T-helper 22 cell (primary cell): ENCODE results near the gene CLIP1.
"Not testable (repeated sequence)": the region's sequence is repeated elsewhere in the genome, so short reads cannot be mapped to it uniquely, and the experiment has no call there.

ENCODE experiments used
- DNase-seq: peaks from one replicate; pipeline ENCODE4 v3.0.0-alpha.2; 2020; ENCODE audit warnings: low read depth

Gene CLIP1

GRCh38 chr12:122421821-122422729 is at the start of gene CLIP1:
TSS of gene CLIP1 (minus strand) at chr12:122422669. CDS start at chr12:122380452, 42,217 bp downstream.
- DNase-seq: peak; percentile 34

DNA sequence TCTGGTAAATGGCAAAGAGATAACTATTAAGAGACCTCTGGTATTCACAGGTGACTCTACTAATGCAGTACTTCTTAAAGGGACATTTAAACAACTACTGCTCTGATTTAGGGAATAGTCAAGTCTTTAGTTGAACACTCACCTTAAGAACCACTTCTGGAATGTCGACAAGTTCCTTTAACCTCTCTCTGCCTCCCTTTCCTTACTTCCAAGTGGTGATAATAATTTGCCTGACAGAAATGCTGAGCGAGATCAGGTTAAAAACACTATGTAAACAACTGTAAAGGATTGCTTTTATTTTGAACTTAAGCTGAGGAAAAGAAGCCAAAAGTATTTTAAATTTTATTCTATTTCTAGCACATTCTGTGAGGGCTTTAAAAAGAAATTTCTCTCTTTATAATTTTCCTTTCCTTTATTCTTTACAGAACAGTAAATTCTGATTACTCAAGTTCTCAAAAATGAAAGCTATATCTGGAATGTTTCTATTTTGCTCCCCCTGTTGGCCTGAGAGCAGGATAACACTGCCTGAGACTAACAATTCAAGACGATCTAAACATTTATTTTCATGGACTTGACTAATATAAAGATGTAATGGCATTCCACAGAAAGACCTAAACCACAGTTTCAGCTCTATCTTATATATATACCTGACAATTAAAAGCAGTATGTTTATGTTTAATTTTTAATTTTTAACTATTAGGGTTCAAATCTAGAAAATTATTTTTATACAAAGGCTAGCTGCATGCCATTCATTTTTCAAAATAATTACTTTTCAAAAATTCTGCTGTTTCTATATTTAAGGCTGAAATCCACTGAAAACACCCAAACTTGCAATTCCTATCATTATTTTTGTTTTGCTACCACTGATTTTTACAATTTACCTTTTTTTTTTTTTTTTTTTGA is 49.1 kb upstream of the CLIP1 start:
- DNase-seq: no peak

DNA sequence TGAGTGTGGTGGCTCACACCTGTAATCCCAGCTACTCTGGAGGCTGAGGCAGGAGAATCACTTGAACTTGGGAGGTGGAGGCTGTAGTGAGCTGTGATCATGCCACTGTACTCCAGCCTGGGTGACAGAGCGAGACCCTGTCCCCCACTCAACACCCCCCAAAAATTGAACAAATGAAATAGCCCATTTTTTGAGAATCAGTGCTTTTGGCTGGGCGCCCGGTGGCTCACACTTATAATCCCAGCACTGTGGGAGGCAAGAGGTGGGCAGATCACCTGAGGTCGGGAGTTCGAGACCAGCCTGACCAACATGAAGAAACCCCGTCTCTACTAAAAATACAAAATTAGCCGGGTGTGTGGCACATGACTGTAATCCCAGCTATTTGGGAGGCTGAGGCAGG is 48.1 kb upstream of the CLIP1 start:
- not testable (repeated sequence) for DNase-seq

- not testable (repeated sequence) for DNase-seq
These were observed 47.4 kb upstream of the CLIP1 start for GRCh38 chr12:122469856-122470255.

GRCh38 chr12:122467983-122468382 is 45.5 kb upstream of the CLIP1 start:
- no peak for DNase-seq

DNA sequence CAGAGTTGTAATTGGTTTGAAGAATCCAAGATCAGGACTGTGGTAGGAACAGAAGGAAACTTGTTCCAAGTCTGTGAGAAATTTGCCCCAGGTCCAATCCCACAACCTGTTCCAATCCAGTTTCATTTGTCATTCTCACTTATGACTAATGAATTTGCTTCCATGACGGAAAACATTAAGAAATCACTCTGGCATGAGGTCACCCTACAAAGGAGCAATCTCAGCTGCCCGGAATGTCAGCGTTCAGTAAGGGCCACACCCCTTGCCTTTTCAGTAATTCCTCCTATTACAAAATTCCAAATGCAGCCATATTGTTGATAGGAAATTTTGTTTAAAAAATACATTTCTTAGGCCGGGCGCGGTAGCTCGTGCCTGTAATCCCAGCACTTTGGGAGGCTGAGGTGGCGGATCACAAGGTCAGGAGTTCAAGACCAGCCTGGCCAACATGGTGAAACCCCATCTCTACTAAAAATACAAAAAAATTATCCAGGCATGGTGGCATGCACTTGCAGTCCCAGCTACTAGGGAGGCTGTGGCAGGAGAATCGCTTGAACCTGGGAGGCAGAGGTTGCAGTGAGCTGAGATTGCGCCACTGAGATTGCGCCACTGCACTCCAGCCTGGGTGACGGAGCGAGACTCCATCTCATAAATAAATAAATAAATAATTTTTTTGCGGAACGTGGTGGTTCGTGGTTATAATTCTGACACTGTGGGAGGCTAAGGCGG is 42.0 kb upstream of the CLIP1 start:
- DNase-seq: not testable (repeated sequence)

DNA sequence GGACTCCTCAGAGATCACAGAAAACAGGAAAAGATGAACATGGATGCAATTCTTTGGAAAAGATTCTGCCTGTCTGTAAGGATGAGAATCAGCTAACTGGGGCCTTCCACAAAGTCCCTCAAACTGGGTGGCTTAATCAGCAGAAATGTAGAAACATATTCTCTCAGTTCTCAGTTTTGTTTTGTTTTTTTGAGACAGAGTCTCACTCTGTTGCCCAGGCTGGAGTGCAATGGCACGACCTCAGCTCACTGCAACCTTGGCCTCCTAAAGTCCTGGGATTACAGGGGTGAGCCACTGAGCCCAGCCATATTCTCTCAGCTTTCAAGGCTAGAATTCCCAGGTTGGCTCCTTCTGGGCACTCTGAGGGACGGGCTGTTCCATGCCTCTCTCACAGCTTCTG is 38.2 kb upstream of the CLIP1 start:
- DNase-seq: no peak

- no peak for DNase-seq
These were observed 37.6 kb upstream of the CLIP1 start for GRCh38 chr12:122460061-122460460.

- no peak for DNase-seq
These were observed 36.7 kb upstream of the CLIP1 start for GRCh38 chr12:122459211-122459610.

DNA sequence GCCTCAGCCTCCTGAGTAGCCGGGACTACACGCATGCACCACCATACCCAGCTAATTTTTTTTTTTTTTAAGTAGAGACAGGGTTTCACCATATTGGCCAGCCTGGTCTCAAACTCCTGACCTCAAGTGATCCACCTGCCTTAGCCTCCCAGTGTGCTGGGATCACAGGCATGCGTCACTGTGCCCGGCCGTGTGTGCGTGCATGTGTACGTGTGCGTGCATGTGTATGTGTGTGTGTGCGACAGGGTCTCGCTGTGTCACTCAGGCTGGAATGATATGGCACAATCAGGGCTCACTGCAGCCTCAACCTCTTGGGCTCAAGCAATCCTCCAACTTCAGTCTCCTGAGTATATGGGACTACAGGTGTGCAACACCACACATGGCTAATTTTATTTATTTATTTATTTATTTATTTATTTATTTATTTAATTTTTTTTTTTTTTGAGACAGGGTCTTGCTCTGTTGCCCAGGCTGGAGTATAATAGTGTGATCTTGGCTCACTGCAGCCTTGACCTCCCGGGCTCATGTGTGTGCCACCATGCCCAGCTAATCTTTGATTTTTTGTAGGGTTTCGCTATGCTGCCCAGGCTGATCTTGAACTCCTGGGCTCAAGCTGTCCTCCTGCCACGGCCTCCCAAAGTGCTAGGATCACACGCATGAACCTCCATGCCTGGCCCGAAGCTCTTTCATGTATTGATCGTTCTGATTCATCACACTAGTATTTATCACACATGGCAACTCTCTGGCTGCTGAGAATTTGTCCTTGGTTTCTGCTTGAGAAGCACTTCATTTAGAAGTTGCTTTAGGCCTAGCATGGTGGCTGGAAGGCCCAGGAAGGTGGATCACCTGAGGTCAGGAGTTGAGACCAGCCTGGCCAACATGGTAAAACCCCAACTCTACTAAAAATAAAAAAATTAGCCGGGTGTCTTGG is 35.9 kb upstream of the CLIP1 start:
- DNase-seq: no peak

DNA sequence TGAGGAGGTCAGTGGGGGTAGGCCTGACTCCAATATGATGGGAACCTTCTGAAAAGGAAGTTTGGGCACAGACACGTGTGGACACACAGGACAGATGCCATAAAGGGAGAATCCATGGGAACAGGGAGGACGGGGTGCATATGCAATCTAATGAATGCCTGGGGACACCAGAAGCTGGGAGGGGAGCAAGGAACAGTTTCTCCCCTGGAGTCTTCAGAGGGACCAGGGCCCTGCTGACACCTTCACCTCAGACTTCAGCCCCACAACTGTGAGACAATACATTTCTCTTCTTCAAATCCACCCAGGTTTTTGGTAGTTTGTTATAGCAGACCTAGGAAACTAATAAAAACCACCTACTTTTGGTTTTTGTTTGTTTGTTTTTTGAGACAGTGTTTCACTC is 35.2 kb upstream of the CLIP1 start:
- no peak for DNase-seq

DNA sequence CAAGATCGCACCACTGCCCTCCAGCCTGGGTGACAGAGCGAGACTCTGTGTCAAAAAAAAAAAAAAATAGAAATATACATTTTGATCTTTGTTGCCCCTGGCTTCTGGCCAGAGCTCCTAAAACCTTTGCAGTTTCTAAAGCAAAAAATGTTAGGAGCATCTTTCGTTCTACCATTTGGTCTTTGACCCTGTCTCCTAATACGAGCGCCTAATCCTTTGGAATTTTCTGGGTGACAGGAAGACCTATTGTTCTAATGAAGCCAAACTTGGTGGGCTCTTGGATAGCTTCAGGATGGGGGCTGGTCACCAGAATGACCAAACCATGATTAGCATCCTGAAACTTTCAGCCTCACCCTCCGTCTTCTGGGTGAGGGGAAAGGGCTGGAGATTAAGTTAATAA is 32.3 kb upstream of the CLIP1 start:
- DNase-seq: no peak

DNA sequence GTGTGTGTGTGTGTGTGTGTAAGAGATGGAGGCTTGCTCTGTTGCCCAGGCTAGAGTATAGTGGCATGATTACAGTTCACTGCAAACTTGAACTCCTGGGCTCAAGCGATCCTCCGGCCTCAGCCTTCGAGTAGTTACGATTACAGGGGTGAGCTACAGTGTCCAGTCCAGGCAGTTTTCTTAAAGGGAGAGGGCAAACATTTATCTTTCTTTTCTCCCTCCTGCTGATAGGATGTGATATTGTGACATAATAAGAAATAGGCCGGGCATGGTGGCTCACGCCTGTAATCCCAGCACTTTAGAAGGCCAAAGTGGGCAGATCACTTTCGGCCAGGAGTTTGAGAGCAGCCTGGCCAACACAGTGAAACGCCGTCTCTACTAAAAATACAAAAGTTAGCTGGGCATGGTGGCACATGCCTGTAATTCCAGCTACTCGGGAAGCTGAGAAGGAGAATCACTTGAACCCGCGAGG is 31.8 kb upstream of the CLIP1 start:
- no peak for DNase-seq

DNA sequence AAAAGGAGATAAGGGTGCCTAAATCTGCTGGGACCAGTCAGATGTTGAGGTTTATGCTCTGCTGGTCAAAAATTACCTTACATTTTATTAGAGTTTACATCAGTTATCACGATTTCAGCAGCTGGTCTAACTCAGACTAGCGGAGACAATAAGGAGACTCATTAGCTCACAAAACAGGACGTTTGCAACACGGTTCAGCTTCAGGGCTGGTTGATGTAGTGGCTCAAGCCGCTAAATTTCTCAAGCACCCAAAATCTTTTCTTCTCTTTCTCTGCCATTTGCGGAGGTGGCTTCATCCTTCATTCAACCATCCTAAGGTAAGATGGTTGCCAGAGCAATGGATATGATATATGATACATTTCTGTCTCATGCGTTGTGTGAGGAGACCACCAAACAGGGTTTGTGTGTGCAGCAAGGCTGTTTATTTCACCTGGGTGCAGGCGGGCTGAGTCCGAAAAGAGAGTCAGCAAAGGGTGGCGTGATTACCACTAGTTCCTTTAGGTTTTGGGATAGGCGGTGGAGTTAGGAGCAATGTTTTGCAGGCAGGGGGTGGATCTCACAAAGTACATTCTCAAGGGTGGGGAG is 30.3 kb upstream of the CLIP1 start:
- DNase-seq: no peak

- no peak for DNase-seq
These were observed 26.8 kb upstream of the CLIP1 start for GRCh38 chr12:122449317-122449716.

- not testable (repeated sequence) for DNase-seq
These were observed 25.4 kb upstream of the CLIP1 start for GRCh38 chr12:122447825-122448224.

- not testable (repeated sequence) for DNase-seq
These were observed 23.9 kb upstream of the CLIP1 start for GRCh38 chr12:122446390-122446789.

GRCh38 chr12:122444071-122444470 is 21.6 kb upstream of the CLIP1 start:
- DNase-seq: not testable (repeated sequence)

DNA sequence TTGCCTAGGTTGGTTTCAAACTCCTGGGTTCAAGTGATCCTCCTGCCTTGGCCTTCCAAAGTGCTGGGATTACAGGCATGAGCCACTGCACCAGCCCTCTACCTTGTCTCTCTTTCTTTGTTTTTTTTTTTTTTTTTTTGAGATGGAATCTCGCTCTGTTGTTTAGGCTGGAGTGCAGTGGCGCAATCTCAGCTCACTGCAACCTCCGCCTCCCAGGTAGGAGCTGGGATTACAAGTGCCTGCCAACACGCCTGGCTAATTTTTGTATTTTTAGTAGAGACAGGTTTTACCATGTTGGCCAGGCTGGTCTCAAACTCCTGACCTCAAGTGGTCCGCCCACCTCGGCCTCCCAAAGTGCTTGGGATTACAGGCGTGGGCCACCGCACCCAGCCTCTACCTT is 16.4 kb upstream of the CLIP1 start:
- not testable (repeated sequence) for DNase-seq

GRCh38 chr12:122437656-122438121 is 15.2 kb upstream of the CLIP1 start:
- DNase-seq: no peak
